ENCODE measurements around the gene PMVK. TPM values are rescaled to one million over a fixed set of nuclear protein-coding genes. Genes with fewer than 3 reads are reported as not detected.
A peak's percentile ranks its signal among the peaks of the same experiment; 100 is the strongest.

PMVK gene
- total and polyA plus RNA-seq, 3 experiments from 2014 or later: 44.7 to 55.5 (median 45.2) TPM

DNA sequence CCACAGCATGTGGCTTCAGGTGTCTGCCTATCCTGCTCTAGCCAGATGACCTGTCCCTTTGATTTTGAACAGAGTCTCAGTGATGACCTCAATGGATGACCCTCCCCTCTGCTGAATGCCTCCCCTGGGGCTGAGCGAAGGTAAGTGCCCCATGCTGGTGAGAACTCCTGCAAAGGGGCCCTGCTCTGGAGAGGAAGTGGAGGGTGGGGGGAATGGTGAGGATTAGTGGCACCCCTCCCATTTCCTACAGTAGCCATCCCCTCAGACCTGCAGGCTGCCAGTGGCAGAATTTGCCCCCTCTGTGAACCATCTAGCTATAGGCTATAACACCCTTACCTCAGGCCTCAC lies 3.7 kb upstream of the PMVK start:
- Mint-ChIP-seq H3K4me3 (peak overlapping the region in 3 of 7 donors; percentile 25 to 55 (median 44)), H3K4me1 (peaks cover 63 to 91% (median 78%) of the 10 kb centered on the region in 3 donors), H3K27ac (peak overlapping the region; percentile 74 to 98 (median 90)), H3K27me3 (peaks cover 0 to 3% of the 10 kb centered on the region in 2 donors), H3K36me3 (peaks cover 0 to 33% (median 2%) of the 10 kb centered on the region in 3 donors), H3K9me3 (no peaks in the 10 kb centered on the region)
- H3K4me3 ChIP-seq (ENCODE audit: low read length): no peak overlapping the region
- H3K27ac ChIP-seq (ENCODE audit: low read depth, low read length): no peak overlapping the region
- DNase-seq: peak in 1 of 5 donors; percentile 36
- CTCF ChIA-PET: interaction anchor here (1.0 to 2.3 kb wide), 4 partner anchors 16 to 122 kb away, joined by 3 to 9 read pairs (median 6); partner anchors contain the start of gene PBXIP1
- H3K36me3 ChIP-seq (ENCODE audit: insufficient read depth, low read length): peaks cover 11% of the 10 kb centered on the region
- no peaks in the 10 kb centered on the region for H3K27me3 ChIP-seq (ENCODE audit: insufficient read depth, low read length, poor library complexity, severe bottlenecking)
- H3K9me3 ChIP-seq (ENCODE audit: low read length): no peaks in the 10 kb centered on the region
- H3K4me1 ChIP-seq (ENCODE audit: insufficient read depth, low read length): peaks cover 71% of the 10 kb centered on the region
- POLR2A ChIA-PET: interaction anchor here (1.7 to 2.6 kb wide), 2 partner anchors 15 to 21 kb away, joined by 11 to 15 read pairs; partner anchors contain the start of genes PBXIP1 and PYGO2

DNA sequence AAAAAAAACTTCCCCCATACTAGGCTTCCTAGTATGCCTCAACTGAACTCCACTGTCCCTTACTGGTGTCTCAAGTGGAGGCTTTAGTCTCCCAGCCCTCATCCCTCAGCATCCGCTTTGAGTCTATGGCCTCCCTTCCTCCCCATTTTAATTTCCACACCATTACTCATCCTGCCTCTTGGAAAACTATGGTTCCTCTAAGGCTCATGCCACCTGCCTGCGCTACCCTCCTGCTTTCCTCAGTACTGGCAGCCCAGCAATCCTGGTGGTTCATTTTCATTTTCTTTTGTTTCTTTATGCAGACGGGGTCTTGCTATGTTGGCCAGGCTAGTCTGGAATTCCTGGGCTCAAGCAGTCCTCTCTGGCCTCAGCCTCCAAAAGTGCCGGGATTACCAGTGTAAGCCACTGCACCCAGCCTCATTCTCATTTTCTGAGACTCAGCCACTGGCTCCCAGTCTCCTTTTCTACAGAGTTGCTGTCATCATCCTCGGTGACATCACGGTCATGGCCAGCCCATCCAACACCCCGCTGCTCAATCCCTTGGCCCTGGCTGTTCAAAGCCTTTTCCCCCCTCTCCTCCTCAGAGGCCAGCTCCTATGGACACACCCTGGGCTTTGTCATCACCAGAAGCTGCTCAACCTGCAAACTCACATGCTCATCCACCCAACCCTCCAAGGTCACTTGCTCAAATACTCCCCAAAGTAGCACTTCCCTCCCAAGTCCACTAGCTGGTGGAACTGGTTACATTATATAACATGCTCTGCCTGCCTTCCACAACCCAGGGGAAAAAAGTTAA lies 2.3 kb upstream of the PMVK start:
- H3K4me3 ChIP-seq (ENCODE audit: low read length): no peak overlapping the region
- H3K27me3 ChIP-seq (ENCODE audit: insufficient read depth, low read length, poor library complexity, severe bottlenecking): no peaks in the 10 kb centered on the region
- Mint-ChIP-seq H3K4me1 (peaks cover 65 to 88% (median 79%) of the 10 kb centered on the region in 3 donors), H3K9me3 (no peaks in the 10 kb centered on the region), H3K36me3 (peaks cover 0 to 19% (median under 1%) of the 10 kb centered on the region in 3 donors), H3K27me3 (peaks cover 0 to 3% of the 10 kb centered on the region in 2 donors), H3K4me3 (peak overlapping the region; percentile 41 to 98 (median 69)), H3K27ac (peak overlapping the region; percentile 80 to 100 (median 99))
- H3K27ac ChIP-seq (ENCODE audit: low read depth, low read length): no peak overlapping the region
- H3K4me1 ChIP-seq (ENCODE audit: insufficient read depth, low read length): peaks cover 66% of the 10 kb centered on the region
- CTCF ChIA-PET: interaction anchor here (0.9 to 3.3 kb wide), 5 partner anchors 16 to 379 kb away, joined by 3 to 30 read pairs (median 3); no protein-coding TSS in a partner anchor
- POLR2A ChIA-PET: interaction anchor here (1.0 to 2.8 kb wide), 4 partner anchors 13 to 23 kb away, joined by 3 to 45 read pairs (median 13); partner anchors contain the start of genes PBXIP1 and PYGO2
- DNase-seq: no peak
- no peaks in the 10 kb centered on the region for H3K36me3 ChIP-seq (ENCODE audit: insufficient read depth, low read length)
- H3K9me3 ChIP-seq (ENCODE audit: low read length): no peaks in the 10 kb centered on the region

DNA sequence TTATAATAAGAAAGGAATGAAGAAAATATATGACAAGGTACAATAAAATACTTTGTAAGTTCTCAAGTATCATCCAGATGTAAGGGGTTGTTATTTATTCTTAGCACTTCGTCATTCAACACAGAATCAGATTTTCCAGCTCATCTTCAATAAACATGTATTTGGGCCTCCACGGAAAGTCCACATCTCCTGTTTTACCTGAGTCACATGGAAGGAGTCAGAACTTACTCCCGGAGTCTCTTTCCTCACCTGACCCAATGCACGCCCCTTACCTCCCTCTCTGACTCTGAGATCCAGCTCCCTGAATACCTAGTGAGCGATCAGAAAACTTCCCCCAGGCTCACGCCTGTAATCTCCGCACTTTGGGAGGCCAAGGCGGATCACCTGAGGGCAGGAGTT lies 1.5 kb upstream of the PMVK start:
- Mint-ChIP-seq H3K4me3 (peak overlapping the region; percentile 94 to 100 (median 98)), H3K27me3 (no peaks in the 10 kb centered on the region), H3K27ac (peak overlapping the region; percentile 99 to 100 (median 99)), H3K36me3 (peaks cover 0 to 14% (median 0%) of the 10 kb centered on the region in 3 donors), H3K4me1 (peaks cover 58 to 80% (median 71%) of the 10 kb centered on the region in 3 donors), H3K9me3 (no peaks in the 10 kb centered on the region)
- ChIA-PET POLR2A (interaction anchor here (0.9 to 2.8 kb wide), 3 partner anchors 14 to 63 kb away, joined by 3 to 45 read pairs (median 4); partner anchors contain the start of gene PBXIP1), CTCF (interaction anchor here (1.0 to 3.3 kb wide), 5 partner anchors 14 to 378 kb away, joined by 3 to 30 read pairs (median 7); partner anchors contain the start of gene FLAD1)
- Histone ChIP-seq H3K4me1 (ENCODE audit: insufficient read depth, low read length) (peaks cover 58% of the 10 kb centered on the region), H3K27ac (ENCODE audit: low read depth, low read length) (peak overlapping the region; percentile 97), H3K27me3 (ENCODE audit: insufficient read depth, low read length, poor library complexity, severe bottlenecking) (no peaks in the 10 kb centered on the region), H3K9me3 (ENCODE audit: low read length) (no peaks in the 10 kb centered on the region), H3K4me3 (ENCODE audit: low read length) (peak overlapping the region; percentile 77), H3K36me3 (ENCODE audit: insufficient read depth, low read length) (no peaks in the 10 kb centered on the region)
- no peak for DNase-seq

DNA sequence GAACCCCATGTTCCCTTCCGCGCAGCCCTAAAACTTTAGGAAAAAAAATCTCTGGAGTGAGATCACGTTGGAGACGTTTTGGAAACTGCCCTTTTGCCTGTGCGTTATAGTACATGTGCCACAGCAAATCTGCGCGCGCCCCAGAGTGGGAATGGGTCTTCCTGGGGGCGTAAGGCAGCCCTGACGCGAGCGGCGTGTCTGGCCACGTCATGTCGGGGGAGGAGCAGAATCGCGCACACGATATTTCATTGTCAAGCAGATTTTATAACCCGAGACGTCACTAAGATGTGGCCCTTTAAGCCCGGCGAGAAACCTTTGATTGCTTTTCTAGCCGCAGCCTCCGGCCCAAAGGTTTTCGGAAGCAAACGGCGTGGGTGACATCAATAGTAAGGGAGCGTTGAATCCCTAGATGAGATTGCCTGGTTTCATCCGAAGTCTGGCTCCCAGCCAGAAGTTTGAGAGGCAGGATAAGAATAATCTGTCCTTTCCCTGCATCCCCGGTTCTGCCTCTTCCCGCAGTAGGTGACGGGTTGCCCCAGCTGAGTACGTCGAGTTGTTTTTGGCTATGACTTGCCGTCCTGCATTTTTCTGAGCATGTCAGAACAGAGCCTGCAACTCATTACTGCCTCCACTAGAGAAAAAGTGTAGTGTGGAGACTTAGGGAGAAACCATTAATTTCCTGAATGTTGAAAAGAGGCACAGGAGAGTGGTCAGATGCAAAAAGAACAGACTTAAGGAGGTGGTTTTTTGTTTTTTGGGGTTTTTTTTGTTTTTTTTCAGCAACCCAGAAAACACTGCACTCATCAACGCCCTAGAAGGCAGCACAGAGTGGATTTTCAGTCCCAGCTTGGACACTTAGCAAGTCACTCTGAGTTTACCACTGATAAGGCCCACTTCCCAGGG lies 817 bp upstream of the PMVK start:
- H3K4me1 ChIP-seq (ENCODE audit: insufficient read depth, low read length): peaks cover 51% of the 10 kb centered on the region

GRCh38 chr1:154935749-154936554 lies 567 bp downstream of the PMVK start:
- H3K27me3 Mint-ChIP-seq: no peaks in the 10 kb centered on the region
- CTCF ChIA-PET: interaction anchor here (0.7 to 3.4 kb wide), 21 partner anchors 8 to 376 kb away, joined by 3 to 30 read pairs (median 5); partner anchors contain the start of genes ADAM15, FLAD1, PBXIP1 and PYGO2
- peaks cover 0 to 20% (median 0%) of the 10 kb centered on the region in 3 donors for H3K36me3 Mint-ChIP-seq
- peak overlapping the region; percentile 94 to 100 (median 98) for H3K4me3 Mint-ChIP-seq
- H3K9me3 ChIP-seq (ENCODE audit: low read length): no peaks in the 10 kb centered on the region
- H3K4me3 ChIP-seq (ENCODE audit: low read length): peak overlapping the region; percentile 77
- peaks cover 38% of the 10 kb centered on the region for H3K4me1 ChIP-seq (ENCODE audit: insufficient read depth, low read length)
- peaks cover 44 to 59% (median 50%) of the 10 kb centered on the region in 3 donors for H3K4me1 Mint-ChIP-seq
- POLR2A ChIA-PET: interaction anchor here (0.5 to 2.8 kb wide), 10 partner anchors 12 to 941 kb away, joined by 3 to 45 read pairs (median 4); partner anchors contain the start of genes EFNA4, PBXIP1 and PYGO2
- H3K27me3 ChIP-seq (ENCODE audit: insufficient read depth, low read length, poor library complexity, severe bottlenecking): no peaks in the 10 kb centered on the region
- DNase-seq: peak in 2 of 5 donors; percentile 21 to 22
- no peaks in the 10 kb centered on the region for H3K9me3 Mint-ChIP-seq
- H3K36me3 ChIP-seq (ENCODE audit: insufficient read depth, low read length): no peaks in the 10 kb centered on the region
- peak overlapping the region; percentile 97 for H3K27ac ChIP-seq (ENCODE audit: low read depth, low read length)
- peak overlapping the region; percentile 99 to 100 (median 99) for H3K27ac Mint-ChIP-seq

More for the DNA sequence above, 817 bp upstream of the PMVK start:
- Histone ChIP-seq H3K27ac (ENCODE audit: low read depth, low read length) (peak overlapping the region; percentile 97), H3K27me3 (ENCODE audit: insufficient read depth, low read length, poor library complexity, severe bottlenecking) (no peaks in the 10 kb centered on the region), H3K9me3 (ENCODE audit: low read length) (no peaks in the 10 kb centered on the region), H3K4me3 (ENCODE audit: low read length) (peak overlapping the region; percentile 77), H3K36me3 (ENCODE audit: insufficient read depth, low read length) (no peaks in the 10 kb centered on the region)
- DNase-seq: peak; percentile 84 to 97 (median 95)
- Mint-ChIP-seq H3K4me1 (peaks cover 52 to 73% (median 64%) of the 10 kb centered on the region in 3 donors), H3K27me3 (no peaks in the 10 kb centered on the region), H3K36me3 (peaks cover 0 to 15% (median 0%) of the 10 kb centered on the region in 3 donors), H3K4me3 (peak overlapping the region; percentile 94 to 100 (median 98)), H3K9me3 (no peaks in the 10 kb centered on the region), H3K27ac (peak overlapping the region; percentile 99 to 100 (median 99))
- POLR2A ChIA-PET: interaction anchor here (0.8 to 2.8 kb wide), 10 partner anchors 8 to 378 kb away, joined by 3 to 45 read pairs (median 4); partner anchors contain the start of genes PBXIP1 and PYGO2
- CTCF ChIA-PET: interaction anchor here (0.7 to 3.4 kb wide), 21 partner anchors 8 to 378 kb away, joined by 3 to 30 read pairs (median 4); partner anchors contain the start of genes ADAM15, FLAD1, PBXIP1 and PYGO2

- no peaks in the 10 kb centered on the region for H3K36me3 ChIP-seq (ENCODE audit: insufficient read depth, low read length)
- DNase-seq: no peak
- H3K4me3 ChIP-seq (ENCODE audit: low read length): no peak overlapping the region
- peaks cover 35 to 48% (median 40%) of the 10 kb centered on the region in 3 donors for H3K4me1 Mint-ChIP-seq
- no peaks in the 10 kb centered on the region for H3K9me3 Mint-ChIP-seq
- peaks cover 25% of the 10 kb centered on the region for H3K4me1 ChIP-seq (ENCODE audit: insufficient read depth, low read length)
- peaks cover 0 to 27% (median 0%) of the 10 kb centered on the region in 3 donors for H3K36me3 Mint-ChIP-seq
- peak overlapping the region in 4 of 8 donors; percentile 17 to 99 (median 73) for H3K27ac Mint-ChIP-seq
- no peaks in the 10 kb centered on the region for H3K27me3 ChIP-seq (ENCODE audit: insufficient read depth, low read length, poor library complexity, severe bottlenecking)
- H3K4me3 Mint-ChIP-seq: peak overlapping the region in 6 of 7 donors; percentile 1 to 98 (median 60)
- no peak overlapping the region for H3K27ac ChIP-seq (ENCODE audit: low read depth, low read length)
- ChIA-PET CTCF (interaction anchor here (3.4 kb wide), 1 partner anchor 375 kb away, joined by 10 read pairs; no protein-coding TSS in a partner anchor), POLR2A (interaction anchor here (0.6 to 0.7 kb wide), 2 partner anchors 27 to 143 kb away, joined by 3 read pairs; partner anchors contain the start of gene PYGO2)
- no peaks in the 10 kb centered on the region for H3K27me3 Mint-ChIP-seq
- H3K9me3 ChIP-seq (ENCODE audit: low read length): no peaks in the 10 kb centered on the region
Measured at GRCh38 chr1:154934358-154934948, 2.1 kb downstream of the PMVK start.

All from CD8-positive, alpha-beta memory T cell (primary cell).